C4-2B (cell line): ENCODE measurements around the gene PROX1.

Experiments used
- H3K27ac ChIP-seq: fragments of 450-650 bp; 2 replicates; pipeline ENCODE4 v1.5.1; 2017
- ZFX ChIP-seq: fragments of 450-650 bp; IDR thresholded peaks from 2 replicates; pipeline ENCODE4 v1.6.1; 2017
- TF ChIP-seq, protein P1 (sequence below): fragments of 450-650 bp; conservative IDR thresholded peaks from 2 replicates; pipeline ENCODE4 v1.5.1; 2017; ENCODE audit warnings: mild to moderate bottlenecking

The PROX1 gene

DNA sequence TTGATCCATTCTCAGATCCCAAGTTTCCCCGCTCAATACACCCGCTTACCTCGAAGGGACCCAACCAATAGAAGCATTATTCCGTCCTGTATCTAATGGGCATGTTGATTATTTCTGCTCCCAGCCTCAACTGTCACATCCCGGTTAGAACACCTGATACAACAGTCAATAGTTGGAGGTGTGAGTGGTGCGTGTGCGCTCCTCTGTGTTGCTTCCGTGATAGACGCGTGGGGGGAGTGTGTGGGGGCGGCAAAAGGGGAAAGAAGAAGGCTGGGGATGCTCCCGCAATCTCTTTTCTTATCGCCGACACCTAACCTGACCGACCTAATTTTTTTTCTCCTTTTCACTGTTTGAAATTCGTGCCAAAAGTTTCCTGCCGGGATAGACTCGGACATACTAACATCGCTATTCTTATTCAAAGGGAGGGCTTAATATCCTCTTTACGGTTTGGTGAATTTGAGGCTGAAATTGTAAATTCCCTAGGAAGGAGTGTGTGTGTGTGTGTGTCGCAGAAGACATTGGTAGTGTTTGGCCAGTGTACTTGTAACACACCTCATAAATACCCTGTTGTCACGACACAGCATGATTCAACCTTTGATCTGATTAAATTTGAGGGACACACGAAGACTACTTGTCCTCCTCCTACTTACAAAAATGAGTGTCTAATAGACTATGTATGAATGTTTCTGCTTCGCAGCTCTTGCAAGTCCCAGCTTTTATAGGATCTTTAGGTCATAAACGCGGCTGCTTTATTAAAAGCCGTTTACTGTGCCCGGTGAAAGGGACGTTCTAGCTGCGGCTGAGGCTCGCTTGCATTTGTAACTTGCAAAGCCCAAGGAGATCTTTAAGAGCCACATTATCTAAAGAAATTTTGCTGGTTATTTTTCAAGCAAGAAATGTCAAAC lies 1.5 kb upstream of the PROX1 start:
- no peak overlapping the region for H3K27ac ChIP-seq
- TF ChIP-seq, protein P1, sequence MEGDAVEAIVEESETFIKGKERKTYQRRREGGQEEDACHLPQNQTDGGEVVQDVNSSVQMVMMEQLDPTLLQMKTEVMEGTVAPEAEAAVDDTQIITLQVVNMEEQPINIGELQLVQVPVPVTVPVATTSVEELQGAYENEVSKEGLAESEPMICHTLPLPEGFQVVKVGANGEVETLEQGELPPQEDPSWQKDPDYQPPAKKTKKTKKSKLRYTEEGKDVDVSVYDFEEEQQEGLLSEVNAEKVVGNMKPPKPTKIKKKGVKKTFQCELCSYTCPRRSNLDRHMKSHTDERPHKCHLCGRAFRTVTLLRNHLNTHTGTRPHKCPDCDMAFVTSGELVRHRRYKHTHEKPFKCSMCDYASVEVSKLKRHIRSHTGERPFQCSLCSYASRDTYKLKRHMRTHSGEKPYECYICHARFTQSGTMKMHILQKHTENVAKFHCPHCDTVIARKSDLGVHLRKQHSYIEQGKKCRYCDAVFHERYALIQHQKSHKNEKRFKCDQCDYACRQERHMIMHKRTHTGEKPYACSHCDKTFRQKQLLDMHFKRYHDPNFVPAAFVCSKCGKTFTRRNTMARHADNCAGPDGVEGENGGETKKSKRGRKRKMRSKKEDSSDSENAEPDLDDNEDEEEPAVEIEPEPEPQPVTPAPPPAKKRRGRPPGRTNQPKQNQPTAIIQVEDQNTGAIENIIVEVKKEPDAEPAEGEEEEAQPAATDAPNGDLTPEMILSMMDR: no peak
- no peak for TF ChIP-seq ZFX

GRCh38 chr1:213986925-213987250 lies 885 bp upstream of the PROX1 start:
- no peak overlapping the region for H3K27ac ChIP-seq
- TF ChIP-seq, protein P1: no peak
- TF ChIP-seq ZFX: no peak

DNA sequence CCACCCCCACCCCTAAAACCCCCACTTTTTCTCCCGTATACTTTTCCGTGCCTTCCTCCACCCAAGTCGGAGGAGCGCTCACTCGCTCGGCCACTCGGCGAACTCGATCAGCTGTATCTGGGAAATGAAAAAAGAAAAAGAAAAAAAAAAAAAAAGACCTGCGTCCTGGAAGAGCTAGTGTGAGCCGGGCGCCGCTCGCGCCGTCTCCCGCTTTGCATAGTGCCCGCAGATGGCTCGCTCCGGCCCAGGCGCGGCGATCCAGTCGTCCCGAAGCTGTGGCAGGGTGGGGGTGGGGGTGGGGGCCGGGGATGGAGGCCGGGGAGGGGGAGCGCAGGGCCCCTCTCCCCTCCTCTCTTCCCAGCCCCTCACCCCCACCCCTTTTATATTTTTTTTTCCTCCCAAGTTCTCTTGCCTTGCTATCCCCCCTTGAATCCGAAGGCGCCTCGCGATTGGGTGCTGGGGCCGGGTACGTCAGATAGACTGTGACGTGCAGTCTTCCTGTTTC lies 299 bp upstream of the PROX1 start:
- H3K27ac ChIP-seq: no peak overlapping the region
- TF ChIP-seq, protein P1: no peak
- no peak for TF ChIP-seq ZFX

- TF ChIP-seq, protein P1: no peak
- no peak for TF ChIP-seq ZFX
- no peak overlapping the region for H3K27ac ChIP-seq
Observed at GRCh38 chr1:213988507-213989001, 781 bp downstream of the PROX1 start.

DNA sequence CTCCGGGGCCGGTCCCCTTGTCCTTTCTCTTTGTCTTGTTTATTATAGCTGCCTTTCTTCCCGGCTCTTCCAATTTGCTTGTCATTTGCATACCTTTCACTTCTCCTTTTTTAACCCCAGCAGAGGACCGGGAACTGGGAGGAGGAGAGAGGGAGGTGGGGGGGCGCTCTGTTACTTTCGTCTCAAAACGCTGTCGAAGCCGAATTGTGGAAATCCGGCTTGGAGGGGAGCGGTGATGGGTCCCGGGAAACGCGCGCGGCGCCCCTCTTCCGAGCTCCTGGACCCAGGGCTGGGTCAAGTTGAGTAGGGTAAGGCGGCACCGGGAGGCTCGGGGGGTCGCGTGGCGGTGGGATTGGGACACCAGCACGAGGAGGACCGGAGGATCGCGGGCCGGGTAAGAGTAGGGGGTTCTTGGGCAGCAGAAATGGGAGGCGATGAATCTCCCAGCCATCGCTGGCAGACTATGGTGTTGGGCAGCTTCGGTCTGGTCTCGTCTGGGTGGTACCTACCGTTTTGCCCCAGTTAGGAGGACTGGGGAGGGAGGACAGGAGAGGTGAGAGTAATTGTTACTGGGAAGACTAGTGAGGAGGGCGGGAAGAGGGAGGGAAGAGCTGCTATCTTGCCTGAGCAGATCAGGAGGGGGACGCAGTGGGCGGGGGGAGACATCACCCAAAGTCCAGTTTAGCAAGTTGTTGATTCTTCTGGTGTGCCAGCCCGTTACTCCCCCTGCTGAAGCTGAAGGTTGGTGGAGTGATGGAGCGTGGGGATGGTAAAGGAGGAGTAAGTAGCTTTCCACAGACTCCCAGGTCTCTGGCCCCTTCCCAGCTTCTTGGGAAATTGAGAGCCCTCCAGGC lies 1.5 kb downstream of the PROX1 start:
- H3K27ac ChIP-seq: no peak overlapping the region

DNA sequence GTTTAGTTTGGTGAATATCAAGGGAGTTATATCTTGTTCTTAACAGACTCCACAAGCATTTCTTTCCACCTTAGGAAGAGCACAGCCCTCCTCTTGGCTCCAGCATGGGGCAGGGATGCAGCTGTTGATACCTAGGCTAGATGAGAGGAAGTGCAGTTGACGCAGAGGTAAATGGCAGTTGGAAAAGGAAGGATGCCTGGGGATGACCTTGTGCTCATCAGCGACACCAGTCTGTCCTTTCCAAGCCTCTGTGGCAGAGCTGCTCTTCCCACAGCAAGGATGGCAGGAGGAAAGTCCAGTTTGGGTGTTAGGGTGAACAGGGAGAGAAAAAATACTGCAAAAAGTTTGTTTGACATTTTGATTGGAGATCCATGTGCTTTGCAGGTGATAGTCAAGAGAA lies 6.2 kb downstream of the PROX1 start:
- H3K27ac ChIP-seq: no peak overlapping the region
- TF ChIP-seq ZFX: no peak
- TF ChIP-seq, protein P1: no peak

More for the DNA sequence above, 1.5 kb downstream of the PROX1 start:
- TF ChIP-seq, protein P1: no peak
- TF ChIP-seq ZFX: no peak
